T follicular helper cell (primary cell): ENCODE measurements around the gene PLEKHM3.

Experiments used
- DNase-seq: peaks from one replicate; pipeline ENCODE4 v3.0.0-alpha.2; 2020; ENCODE audit warnings: low read depth

PLEKHM3 gene

GRCh38 chr2:207852791-207853190 lies 172.5 kb downstream of the PLEKHM3 start:
- no peak for DNase-seq

GRCh38 chr2:207849443-207849842 lies 175.9 kb downstream of the PLEKHM3 start:
- DNase-seq = no peak

GRCh38 chr2:207848545-207848928 lies 176.8 kb downstream of the PLEKHM3 start:
- DNase-seq = no peak

GRCh38 chr2:207847807-207848544 lies 177.4 kb downstream of the PLEKHM3 start:
- no peak for DNase-seq

- DNase-seq = no peak
Observed at GRCh38 chr2:207847098-207847806, 178.1 kb downstream of the PLEKHM3 start.

GRCh38 chr2:207845202-207845864 lies 180.0 kb downstream of the PLEKHM3 start:
- no peak for DNase-seq

- DNase-seq = no peak
Observed at GRCh38 chr2:207844648-207845047, 180.7 kb downstream of the PLEKHM3 start.

- no peak for DNase-seq
Observed at GRCh38 chr2:207840101-207840500, 185.2 kb downstream of the PLEKHM3 start.

GRCh38 chr2:207839575-207839974 lies 185.8 kb downstream of the PLEKHM3 start:
- no peak for DNase-seq

- no peak for DNase-seq
Observed at GRCh38 chr2:207839028-207839427, 186.3 kb downstream of the PLEKHM3 start.

- no peak for DNase-seq
Observed at GRCh38 chr2:207836521-207837133, 188.7 kb downstream of the PLEKHM3 start.

GRCh38 chr2:207835805-207836204 lies 189.5 kb downstream of the PLEKHM3 start:
- no peak for DNase-seq

GRCh38 chr2:207833251-207833751 lies 192.0 kb downstream of the PLEKHM3 start:
- no peak for DNase-seq

- DNase-seq = no peak
Observed at GRCh38 chr2:207831584-207832248, 193.6 kb downstream of the PLEKHM3 start.

- DNase-seq = no peak
Observed at GRCh38 chr2:207830778-207831438, 194.4 kb downstream of the PLEKHM3 start.

GRCh38 chr2:207828361-207829057 lies 196.8 kb downstream of the PLEKHM3 start:
- DNase-seq = no peak

- no peak for DNase-seq
Observed at GRCh38 chr2:207825978-207826377, 199.3 kb downstream of the PLEKHM3 start.

GRCh38 chr2:207825045-207825954 lies 200.0 kb downstream of the PLEKHM3 start:
- DNase-seq = no peak

GRCh38 chr2:207823865-207824264 lies 201.5 kb downstream of the PLEKHM3 start:
- no peak for DNase-seq
